Ramos (cell line): ENCODE results near the gene TAF11L5.
"Not testable (repeated sequence)": the region's sequence is repeated elsewhere in the genome, so short reads cannot be mapped to it uniquely, and the experiment has no call there.

ENCODE experiments used
- in situ Hi-C: fragments of 300-500 bp; cut with MboI; formaldehyde crosslinking; loops from one replicate; pipeline ENCODE4 v1.14.3; 2022; ENCODE audit warnings: low sequenced_read_pairs; ENCODE audit not compliant: unreplicated experiment

The TAF11L5 gene

GRCh38 chr5:17524935-17525334 is at the start of gene TAF11L5:
Gene TAF11L5, plus strand, starts transcription at chr5:17525235.
- in situ Hi-C loops, result not testable (repeated sequence)

- in situ Hi-C loops, result no loop called here
Measured at GRCh38 chr5:17477043-17477442, 48.0 kb upstream of the TAF11L5 start.

- in situ Hi-C loops, result no loop called here
Measured at GRCh38 chr5:17477573-17478265, 47.3 kb upstream of the TAF11L5 start.

GRCh38 chr5:17481378-17481777 is 43.7 kb upstream of the TAF11L5 start:
- in situ Hi-C loops, result no loop called here

- in situ Hi-C loops, result no loop called here
Measured at GRCh38 chr5:17482790-17483189, 42.2 kb upstream of the TAF11L5 start.

GRCh38 chr5:17486464-17487173 is 38.4 kb upstream of the TAF11L5 start:
- in situ Hi-C loops, result not testable (repeated sequence)

GRCh38 chr5:17487174-17487512 is 37.9 kb upstream of the TAF11L5 start:
- in situ Hi-C loops, result no loop called here

GRCh38 chr5:17491257-17491656 is 33.8 kb upstream of the TAF11L5 start:
- in situ Hi-C loops, result not testable (repeated sequence)

- in situ Hi-C loops, result no loop called here
Measured at GRCh38 chr5:17492770-17493169, 32.3 kb upstream of the TAF11L5 start.

- in situ Hi-C loops, result no loop called here
Measured at GRCh38 chr5:17497446-17497845, 27.6 kb upstream of the TAF11L5 start.

GRCh38 chr5:17497931-17498330 is 27.1 kb upstream of the TAF11L5 start, which contains the start of gene TAF11L2:
Gene TAF11L2, plus strand, starts transcription at chr5:17498231.
- in situ Hi-C loops, result not testable (repeated sequence)

GRCh38 chr5:17511775-17512325 is 13.2 kb upstream of the TAF11L5 start:
- in situ Hi-C loops, result no loop called here

GRCh38 chr5:17517526-17517925 is 7.5 kb upstream of the TAF11L5 start:
- in situ Hi-C loops, result not testable (repeated sequence)

- in situ Hi-C loops, result not testable (repeated sequence)
Measured at GRCh38 chr5:17518067-17518466, 7.0 kb upstream of the TAF11L5 start, which contains the start of gene TAF11L3. Gene TAF11L3, plus strand, starts transcription at chr5:17518367.

GRCh38 chr5:17519508-17519907 is 5.5 kb upstream of the TAF11L5 start:
- in situ Hi-C loops, result not testable (repeated sequence)

- in situ Hi-C loops, result not testable (repeated sequence)
Measured at GRCh38 chr5:17521501-17521900, 3.5 kb upstream of the TAF11L5 start, which contains the start of gene TAF11L4. Gene TAF11L4, plus strand, starts transcription at chr5:17521801.

GRCh38 chr5:17526504-17526903 is 1.5 kb downstream of the TAF11L5 start:
- in situ Hi-C loops, result not testable (repeated sequence)

- in situ Hi-C loops, result not testable (repeated sequence)
Measured at GRCh38 chr5:17528369-17528768, 3.3 kb downstream of the TAF11L5 start, which contains the start of gene TAF11L6. Gene TAF11L6, plus strand, starts transcription at chr5:17528669.
